Ovary (tissue), 3 donors: Measurements from ENCODE around the gene TMTC2.

ENCODE experiments used
- CTCF ChIP-seq, 3 donors: fragments of 450-650 bp in 2 of 3; fragments of 200-600 bp in 1 of 3; IDR thresholded peaks; one replicate each; pipeline versions ENCODE4 v1.5.1 to v1.8.0; 2016 to 2022; ENCODE audit warnings: antibody characterized with exemption in 3 of 3, mild to moderate bottlenecking in 1 of 3
- POLR2A ChIP-seq: fragments of 450-650 bp; IDR thresholded peaks from one replicate; pipeline ENCODE4 v1.6.1; 2017; ENCODE audit warnings: antibody characterized with exemption, mild to moderate bottlenecking, moderate library complexity
- donor health status: DM: no; HTN: no; CAD: no.

- TF ChIP-seq CTCF (IDR thresholded peaks at IDR 0.05) (no peak), POLR2A (no peak)
These were observed 154.8 kb downstream of the TMTC2 start for GRCh38 chr12:82841487-82841904.
